ENCODE results near the gene CDH4. TPM values are rescaled to one million over a fixed set of nuclear protein-coding genes. Genes with fewer than 3 reads are reported as not detected.

CDH4 gene
- total and polyA plus RNA-seq, 4 donors = 0.06 to 0.10 TPM; not detected in 2

DNA sequence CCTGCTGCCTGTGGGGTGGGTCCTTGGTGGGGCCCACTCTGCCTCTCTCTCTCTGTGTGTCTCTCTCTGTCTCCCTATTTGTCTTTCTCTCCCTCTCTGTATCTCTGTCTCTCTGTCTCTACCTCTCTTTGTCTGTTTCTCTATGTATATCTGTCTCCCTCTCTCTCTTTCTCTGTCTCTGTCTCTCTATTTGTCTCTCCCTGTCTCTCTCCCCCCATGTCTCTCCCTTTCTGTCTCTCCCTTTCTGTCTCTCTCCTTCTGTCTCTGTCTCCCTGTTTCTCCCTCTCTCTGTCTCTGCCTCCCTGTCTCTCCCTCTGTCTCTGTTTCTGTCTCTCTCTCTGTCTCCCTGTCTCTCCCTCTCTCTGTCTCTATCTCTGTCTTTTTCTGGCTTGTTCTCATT, 353.2 kb downstream of the CDH4 start:
- no peak overlapping the region for H3K4me3 ChIP-seq (ENCODE audit: low read length in 2 of 2)
- ATAC-seq (ENCODE audit: low FRiP score) (no peak), DNase-seq (no peak)
- H3K27me3 ChIP-seq (ENCODE audit: control insufficient read depth in 1 of 2, insufficient read depth in 2 of 2, low read length in 1 of 2) = no peaks in the 10 kb centered on the region
- peaks cover under 1% of the 10 kb centered on the region for H3K9me3 ChIP-seq (ENCODE audit: control insufficient read depth, low read length)
- no peak overlapping the region for H3K27ac ChIP-seq (ENCODE audit: low read depth in 1 of 2, low read length in 2 of 2)
- H3K36me3 ChIP-seq (ENCODE audit: control insufficient read depth in 1 of 2, insufficient read depth in 2 of 2, low read length in 1 of 2) = no peaks in the 10 kb centered on the region
- H3K4me1 ChIP-seq (ENCODE audit: control insufficient read depth in 1 of 2, insufficient read depth in 2 of 2, low read length in 2 of 2) = no peaks in the 10 kb centered on the region
- intact Hi-C loops (cut with DNase I) = no loop called here

DNA sequence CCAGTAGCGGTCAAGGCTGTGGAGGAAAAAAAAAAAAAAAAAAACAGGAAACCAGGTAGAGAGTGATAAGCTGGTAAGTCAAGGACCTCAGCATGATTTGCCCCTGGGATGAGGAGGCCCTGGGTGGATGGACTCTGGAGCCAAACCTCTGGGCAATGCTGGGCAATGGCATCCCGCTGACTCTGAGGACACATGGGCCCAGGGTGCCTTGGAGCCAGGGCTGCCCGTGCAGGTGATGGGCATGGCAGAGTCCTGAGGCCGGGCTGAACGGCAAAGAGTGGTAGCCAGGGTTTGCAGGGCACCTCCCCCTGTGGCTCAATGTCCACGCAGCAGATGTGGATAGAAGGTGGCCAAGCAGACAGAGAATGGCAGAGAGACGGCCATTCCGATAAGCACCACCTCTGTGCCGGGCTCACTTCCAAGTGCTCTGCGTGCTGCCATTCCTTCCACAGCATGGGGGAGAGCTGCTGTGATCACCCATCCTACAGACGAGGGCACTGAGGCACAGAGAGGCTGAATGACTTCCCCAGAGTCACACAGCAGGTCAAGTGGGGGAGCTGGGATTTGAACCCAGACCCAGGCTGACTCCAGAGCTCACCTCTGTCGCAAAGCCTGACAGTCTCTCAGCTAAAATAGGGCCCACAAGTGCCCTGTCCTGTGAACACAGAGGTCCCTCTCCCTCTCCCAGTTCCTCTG, 353.9 kb downstream of the CDH4 start:
- Histone ChIP-seq H3K4me3 (ENCODE audit: low read length in 2 of 2) (no peak overlapping the region), H3K9me3 (ENCODE audit: control insufficient read depth, low read length) (peaks cover 2% of the 10 kb centered on the region), H3K36me3 (ENCODE audit: control insufficient read depth in 1 of 2, insufficient read depth in 2 of 2, low read length in 1 of 2) (no peaks in the 10 kb centered on the region), H3K4me1 (ENCODE audit: control insufficient read depth in 1 of 2, insufficient read depth in 2 of 2, low read length in 2 of 2) (no peaks in the 10 kb centered on the region), H3K27ac (ENCODE audit: low read depth in 1 of 2, low read length in 2 of 2) (no peak overlapping the region), H3K27me3 (ENCODE audit: control insufficient read depth in 1 of 2, insufficient read depth in 2 of 2, low read length in 1 of 2) (no peaks in the 10 kb centered on the region)
- ATAC-seq (ENCODE audit: low FRiP score) = no peak
- DNase-seq = no peak
- intact Hi-C loops (cut with DNase I) = no loop called here
- WGBS, 2 donors = 79% methylated on average over 12 of the region's 12 CpGs

DNA sequence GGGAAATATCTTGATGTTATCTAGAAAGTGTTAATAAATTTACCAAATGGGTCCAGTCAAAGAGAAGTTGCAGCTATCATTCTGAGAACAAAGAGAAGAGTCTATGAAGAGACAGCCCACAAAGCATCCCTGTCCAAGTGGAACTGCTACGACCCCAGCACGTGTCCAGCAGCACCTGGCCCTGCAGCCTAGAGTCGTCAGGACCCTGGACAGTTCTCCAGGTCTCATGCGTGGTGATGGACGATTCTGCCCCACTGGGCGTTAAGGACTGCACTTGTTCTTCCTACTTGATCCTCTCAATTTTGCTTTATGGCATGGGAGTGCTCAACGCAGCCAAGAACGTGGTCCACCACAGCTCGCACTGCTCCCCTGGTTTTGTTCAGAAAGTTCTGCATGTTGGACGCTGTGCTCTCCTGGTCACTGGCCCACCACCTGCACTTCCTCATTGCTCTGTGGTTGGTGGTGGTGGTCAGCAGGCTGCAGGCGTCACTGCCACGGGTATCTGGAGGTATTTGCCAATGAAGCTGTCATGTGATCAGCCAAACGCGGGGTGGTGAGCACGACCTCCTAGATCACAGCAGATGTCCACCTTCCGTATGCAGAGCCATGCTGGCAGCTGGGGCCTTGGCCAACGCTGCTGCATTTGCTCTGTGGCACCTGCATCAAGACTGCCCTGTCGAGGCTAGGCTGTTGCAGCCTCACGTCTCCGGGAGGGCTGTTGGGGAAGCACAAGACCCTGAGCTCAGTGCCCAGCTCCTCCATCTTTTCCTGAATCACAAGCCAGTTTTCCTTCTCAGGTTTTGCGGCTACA, 356.4 kb downstream of the CDH4 start:
- intact Hi-C loops (cut with DNase I) = no loop called here
- Histone ChIP-seq H3K27ac (ENCODE audit: low read depth in 1 of 2, low read length in 2 of 2) (no peak overlapping the region), H3K27me3 (ENCODE audit: control insufficient read depth in 1 of 2, insufficient read depth in 2 of 2, low read length in 1 of 2) (no peaks in the 10 kb centered on the region), H3K4me3 (ENCODE audit: low read length in 2 of 2) (no peak overlapping the region), H3K9me3 (ENCODE audit: control insufficient read depth, low read length) (peaks cover 8% of the 10 kb centered on the region), H3K36me3 (ENCODE audit: control insufficient read depth in 1 of 2, insufficient read depth in 2 of 2, low read length in 1 of 2) (no peaks in the 10 kb centered on the region), H3K4me1 (ENCODE audit: control insufficient read depth in 1 of 2, insufficient read depth in 2 of 2, low read length in 2 of 2) (no peaks in the 10 kb centered on the region)
- 57 to 65% methylated on average over 21 of the region's 21 CpGs for WGBS, 2 donors
- DNase-seq (peak in 1 of 2 donors; percentile 51), ATAC-seq (ENCODE audit: low FRiP score) (no peak)

DNA sequence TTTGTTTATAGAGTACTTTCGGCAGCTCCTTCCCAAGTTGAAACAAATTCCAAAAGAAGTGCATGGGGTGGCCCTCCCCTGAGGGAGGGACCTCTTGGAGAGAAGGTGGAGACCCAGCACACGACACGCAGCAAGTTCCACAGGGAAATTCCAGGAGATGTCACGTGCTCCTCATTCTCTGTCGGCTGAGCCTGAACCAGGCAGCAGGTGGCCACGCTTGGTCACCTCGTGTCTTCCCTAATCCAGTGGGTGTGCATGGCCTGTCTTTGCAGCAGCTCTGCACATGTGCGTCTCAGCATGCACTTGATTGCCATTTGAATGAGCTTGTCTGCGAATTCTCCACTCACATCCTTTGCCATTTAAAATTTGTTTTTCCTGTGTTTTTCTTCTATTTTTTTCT, 357.4 kb downstream of the CDH4 start:
- Histone ChIP-seq H3K4me3 (ENCODE audit: low read length in 2 of 2) (no peak overlapping the region), H3K4me1 (ENCODE audit: control insufficient read depth in 1 of 2, insufficient read depth in 2 of 2, low read length in 2 of 2) (no peaks in the 10 kb centered on the region), H3K27me3 (ENCODE audit: control insufficient read depth in 1 of 2, insufficient read depth in 2 of 2, low read length in 1 of 2) (no peaks in the 10 kb centered on the region), H3K9me3 (ENCODE audit: control insufficient read depth, low read length) (peaks cover 8% of the 10 kb centered on the region), H3K36me3 (ENCODE audit: control insufficient read depth in 1 of 2, insufficient read depth in 2 of 2, low read length in 1 of 2) (no peaks in the 10 kb centered on the region), H3K27ac (ENCODE audit: low read depth in 1 of 2, low read length in 2 of 2) (no peak overlapping the region)
- peak in 1 of 2 donors; percentile 26 for DNase-seq
- WGBS, 2 donors = 46 to 57% methylated on average over 9 of the region's 9 CpGs
- no peak for ATAC-seq (ENCODE audit: low FRiP score)
- intact Hi-C loops (cut with DNase I) = no loop called here

DNA sequence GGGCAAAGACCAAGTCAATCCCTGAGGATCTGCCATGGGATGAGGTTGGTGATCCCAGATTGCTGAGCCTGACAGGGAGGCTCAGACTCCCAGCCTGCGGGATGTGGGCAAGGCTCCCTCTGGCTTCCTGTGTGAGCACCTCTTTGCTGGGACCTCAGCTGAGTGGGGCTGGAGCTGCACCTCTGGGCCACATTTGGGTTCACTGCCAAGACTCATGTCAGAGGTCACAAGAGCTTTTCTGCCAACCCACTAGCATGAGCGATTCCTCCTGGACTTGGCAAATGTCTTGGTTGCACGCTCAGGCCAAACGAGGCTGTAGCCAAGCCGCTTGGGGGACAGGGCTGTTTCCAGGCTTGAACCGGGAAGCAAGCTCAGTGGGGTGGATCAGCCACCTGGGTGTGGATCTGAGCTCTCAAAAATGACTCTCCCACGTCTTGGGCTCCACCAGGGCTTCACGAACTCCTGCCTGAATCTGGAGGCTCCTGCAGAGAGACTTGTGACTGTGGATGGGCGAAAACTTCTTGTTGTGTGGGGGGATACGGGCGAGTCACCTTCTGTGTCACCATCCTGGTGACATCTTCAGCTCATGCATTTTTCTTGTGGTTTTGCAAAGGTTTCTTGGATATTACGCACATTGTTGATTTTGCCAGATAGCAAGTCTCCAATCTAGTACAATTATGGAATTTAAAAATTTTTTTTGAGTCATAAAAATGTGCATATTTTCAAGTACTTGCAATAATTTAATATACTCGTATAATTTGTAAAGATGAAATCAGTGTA, 359.5 kb downstream of the CDH4 start:
- DNase-seq (peak in 1 of 2 donors; percentile 51), ATAC-seq (ENCODE audit: low FRiP score) (no peak)
- WGBS, 2 donors = 66 to 74% methylated on average over 13 of the region's 13 CpGs
- Histone ChIP-seq H3K9me3 (ENCODE audit: control insufficient read depth, low read length) (peaks cover 8% of the 10 kb centered on the region), H3K4me3 (ENCODE audit: low read length in 2 of 2) (no peak overlapping the region), H3K27ac (ENCODE audit: low read depth in 1 of 2, low read length in 2 of 2) (no peak overlapping the region), H3K36me3 (ENCODE audit: control insufficient read depth in 1 of 2, insufficient read depth in 2 of 2, low read length in 1 of 2) (no peaks in the 10 kb centered on the region), H3K4me1 (ENCODE audit: control insufficient read depth in 1 of 2, insufficient read depth in 2 of 2, low read length in 2 of 2) (no peaks in the 10 kb centered on the region), H3K27me3 (ENCODE audit: control insufficient read depth in 1 of 2, insufficient read depth in 2 of 2, low read length in 1 of 2) (no peaks in the 10 kb centered on the region)
- intact Hi-C loops (cut with DNase I) = no loop called here

DNA sequence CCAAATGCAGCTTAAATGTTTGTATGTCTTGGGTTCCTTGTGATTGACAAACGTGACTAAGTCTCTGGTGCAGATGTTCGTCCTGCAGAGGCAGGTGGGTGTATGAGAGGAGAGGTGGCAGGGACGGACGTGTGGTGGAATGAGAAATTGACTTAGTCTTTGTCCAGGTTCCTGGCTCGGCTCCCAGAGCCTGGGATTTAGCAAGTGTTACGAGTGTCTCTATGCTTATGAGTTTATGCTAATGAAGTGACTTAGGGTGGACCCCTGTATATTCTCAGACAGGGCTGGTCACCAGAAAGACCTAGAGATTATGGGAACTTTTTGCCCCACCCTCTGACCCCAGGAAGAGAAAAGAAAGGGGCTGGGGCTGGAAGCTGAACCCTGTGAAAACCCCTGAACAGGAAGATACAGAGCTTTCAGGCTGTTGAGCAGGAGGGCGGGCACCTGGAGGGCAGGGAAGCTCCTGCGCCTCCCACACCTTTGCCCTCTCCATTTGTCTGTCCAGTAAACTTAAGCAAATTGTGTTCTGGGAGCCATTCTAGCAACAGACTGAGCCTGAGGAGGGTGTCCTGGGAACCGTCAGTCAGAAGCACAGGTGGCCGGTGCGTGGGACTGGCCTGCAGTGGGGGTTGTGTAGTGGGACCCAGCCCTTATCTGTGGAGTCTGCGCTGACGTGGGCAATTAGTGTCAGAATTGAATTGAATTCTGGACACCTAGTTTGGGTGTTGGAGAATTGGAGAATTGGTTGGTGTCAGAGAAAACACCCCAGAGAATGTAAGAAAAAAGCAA, 362.1 kb downstream of the CDH4 start:
- intact Hi-C loops (cut with DNase I) = no loop called here
- Histone ChIP-seq H3K27me3 (ENCODE audit: control insufficient read depth in 1 of 2, insufficient read depth in 2 of 2, low read length in 1 of 2) (no peaks in the 10 kb centered on the region), H3K36me3 (ENCODE audit: control insufficient read depth in 1 of 2, insufficient read depth in 2 of 2, low read length in 1 of 2) (no peaks in the 10 kb centered on the region), H3K4me3 (ENCODE audit: low read length in 2 of 2) (no peak overlapping the region), H3K4me1 (ENCODE audit: control insufficient read depth in 1 of 2, insufficient read depth in 2 of 2, low read length in 2 of 2) (no peaks in the 10 kb centered on the region), H3K27ac (ENCODE audit: low read depth in 1 of 2, low read length in 2 of 2) (no peak overlapping the region), H3K9me3 (ENCODE audit: control insufficient read depth, low read length) (peaks cover 8% of the 10 kb centered on the region)
- WGBS, 2 donors = 64 to 72% methylated on average over 13 of the region's 13 CpGs
- ATAC-seq (ENCODE audit: low FRiP score) (no peak), DNase-seq (peak in 1 of 2 donors; percentile 26)

DNA sequence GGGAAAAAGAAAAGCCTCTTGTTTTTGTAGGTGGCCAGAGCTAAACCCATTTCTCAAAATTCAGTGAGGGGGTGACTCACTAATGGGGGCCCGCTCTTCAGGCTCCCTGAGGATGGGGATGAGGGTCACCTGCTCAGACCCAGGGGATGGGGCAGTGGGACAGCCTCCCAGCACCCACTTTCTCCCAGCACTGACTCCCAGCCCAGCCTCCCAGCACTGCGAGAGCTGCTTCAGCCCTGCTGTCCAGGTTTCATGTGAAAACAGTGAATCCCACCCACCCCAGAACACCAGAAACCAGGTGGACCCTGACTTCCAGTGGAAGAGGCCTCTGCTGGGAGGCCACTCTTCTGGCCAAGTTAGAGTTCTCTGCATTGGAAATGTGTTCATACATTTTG, 362.6 kb downstream of the CDH4 start:
- Histone ChIP-seq H3K27me3 (ENCODE audit: control insufficient read depth in 1 of 2, insufficient read depth in 2 of 2, low read length in 1 of 2) (no peaks in the 10 kb centered on the region), H3K4me1 (ENCODE audit: control insufficient read depth in 1 of 2, insufficient read depth in 2 of 2, low read length in 2 of 2) (no peaks in the 10 kb centered on the region), H3K9me3 (ENCODE audit: control insufficient read depth, low read length) (peaks cover 8% of the 10 kb centered on the region), H3K27ac (ENCODE audit: low read depth in 1 of 2, low read length in 2 of 2) (no peak overlapping the region), H3K4me3 (ENCODE audit: low read length in 2 of 2) (no peak overlapping the region), H3K36me3 (ENCODE audit: control insufficient read depth in 1 of 2, insufficient read depth in 2 of 2, low read length in 1 of 2) (no peaks in the 10 kb centered on the region)
- intact Hi-C loops (cut with DNase I) = no loop called here
- DNase-seq (no peak), ATAC-seq (ENCODE audit: low FRiP score) (no peak)
- 75 to 78% methylated on average over 2 of the region's 2 CpGs for WGBS, 2 donors

DNA sequence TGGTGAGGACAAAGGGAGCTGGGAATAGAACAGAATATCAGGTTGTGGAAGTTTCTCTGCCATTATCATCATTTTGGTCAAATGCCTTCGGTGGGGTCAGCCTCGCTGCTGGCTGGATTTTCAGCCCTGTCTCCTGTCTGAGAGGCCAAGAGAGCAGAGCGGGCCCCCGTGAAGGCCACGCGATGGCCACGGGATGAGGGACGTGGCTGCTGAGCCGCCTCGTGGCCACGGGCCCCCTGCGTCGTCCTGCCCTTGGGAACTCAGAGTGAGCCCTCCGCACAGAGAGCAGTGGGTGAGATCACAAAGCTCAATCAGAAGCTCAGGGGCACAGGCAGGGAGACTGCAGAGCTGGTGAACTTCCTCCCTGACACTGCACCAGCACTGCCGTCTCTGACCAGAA, 363.7 kb downstream of the CDH4 start:
- no peaks in the 10 kb centered on the region for H3K4me1 ChIP-seq (ENCODE audit: control insufficient read depth in 1 of 2, insufficient read depth in 2 of 2, low read length in 2 of 2)
- H3K27ac ChIP-seq (ENCODE audit: low read depth in 1 of 2, low read length in 2 of 2) = no peak overlapping the region
- H3K9me3 ChIP-seq (ENCODE audit: control insufficient read depth, low read length) = peaks cover 6% of the 10 kb centered on the region
- intact Hi-C loops (cut with DNase I) = no loop called here
- ATAC-seq (ENCODE audit: low FRiP score) (peak; percentile 24), DNase-seq (no peak)
- no peak overlapping the region for H3K4me3 ChIP-seq (ENCODE audit: low read length in 2 of 2)
- H3K27me3 ChIP-seq (ENCODE audit: control insufficient read depth in 1 of 2, insufficient read depth in 2 of 2, low read length in 1 of 2) = no peaks in the 10 kb centered on the region
- H3K36me3 ChIP-seq (ENCODE audit: control insufficient read depth in 1 of 2, insufficient read depth in 2 of 2, low read length in 1 of 2) = no peaks in the 10 kb centered on the region
- 90 to 93% methylated on average over 15 of the region's 15 CpGs for WGBS, 2 donors
